ENCODE measurements around the gene TCHH.
"Not testable (repeated sequence)": the region's sequence is repeated elsewhere in the genome, so short reads cannot be mapped to it uniquely, and the experiment has no call there.

The TCHH gene

DNA sequence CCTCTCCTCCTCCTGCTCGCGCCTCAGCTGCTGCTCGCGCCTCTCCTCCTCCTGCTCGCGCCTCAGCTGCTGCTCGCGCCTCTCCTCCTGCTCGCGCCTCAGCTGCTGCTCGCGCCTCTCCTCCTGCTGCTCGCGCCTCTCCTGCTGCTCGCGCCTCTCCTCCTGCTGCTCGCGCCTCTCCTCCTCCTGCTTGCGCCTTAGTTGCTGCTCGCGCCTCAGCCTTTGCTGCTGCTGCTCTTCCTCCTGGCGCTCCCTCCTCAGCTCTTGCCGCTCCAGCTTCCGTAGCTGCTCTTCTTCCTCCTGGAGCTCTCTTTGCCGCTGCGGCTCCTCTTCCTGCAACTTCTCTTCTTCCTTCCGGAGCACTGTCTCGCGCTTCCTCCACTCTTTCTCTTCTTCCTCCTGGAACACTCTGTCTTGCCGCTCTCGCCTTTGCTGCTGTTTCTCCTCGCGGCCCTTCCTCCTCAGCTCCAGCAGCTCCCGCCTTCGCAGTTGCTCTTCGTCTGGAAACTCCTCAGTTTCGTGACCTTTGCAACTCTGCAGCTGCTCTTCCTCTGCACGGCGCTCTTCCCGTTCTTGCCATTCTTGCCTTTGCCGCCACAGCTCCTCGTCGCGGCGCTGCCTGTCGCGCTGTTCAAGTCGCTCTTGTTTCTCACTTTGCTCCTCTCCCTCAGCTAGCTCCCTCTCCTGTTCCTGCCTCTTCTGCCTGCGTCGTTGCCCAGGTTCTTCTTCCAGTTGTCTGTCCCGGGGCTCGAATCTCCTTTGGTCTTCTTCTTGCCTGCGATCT, 3.0 kb downstream of the TCHH start:
- no peak for DNase-seq (ENCODE audit: low read depth in 2 of 2)

GRCh38 chr1:152111515-152111968, 3.7 kb downstream of the TCHH start:
- no peak for DNase-seq (ENCODE audit: low read depth in 2 of 2)

- no peak for DNase-seq (ENCODE audit: low read depth in 2 of 2)
Observed at GRCh38 chr1:152110860-152111514, 4.3 kb downstream of the TCHH start.

DNA sequence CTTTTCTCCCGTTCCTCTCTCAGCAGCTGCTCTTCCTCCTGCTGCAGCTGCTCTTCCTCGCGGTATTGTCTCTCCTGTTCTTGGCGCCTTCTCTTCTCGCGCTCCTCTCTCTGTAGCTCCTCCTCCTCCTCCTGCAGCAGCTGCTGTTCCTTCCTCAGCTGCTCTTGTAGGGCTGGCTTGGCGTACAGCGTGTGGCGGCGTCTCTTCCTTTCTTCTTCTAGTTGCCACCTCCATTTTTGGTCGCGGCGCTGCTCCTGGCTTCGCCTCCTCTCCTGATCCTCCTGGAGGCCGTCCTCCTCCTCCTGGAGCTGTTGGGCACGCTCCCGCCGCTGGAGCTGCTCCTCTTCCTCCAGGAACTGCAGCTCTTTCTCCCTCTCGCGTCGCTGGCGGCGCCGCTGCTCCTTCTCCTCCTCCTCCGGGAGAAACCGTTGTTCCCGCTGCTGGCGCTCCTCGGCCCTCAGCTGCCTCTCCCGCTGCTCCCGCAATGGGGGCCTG, 4.8 kb downstream of the TCHH start:
- no peak for DNase-seq (ENCODE audit: low read depth in 2 of 2)

- no peak for DNase-seq (ENCODE audit: low read depth in 2 of 2)
Observed at GRCh38 chr1:152109998-152110294, 5.3 kb downstream of the TCHH start.

GRCh38 chr1:152109231-152109997, 5.8 kb downstream of the TCHH start:
- no peak for DNase-seq (ENCODE audit: low read depth in 2 of 2)

DNA sequence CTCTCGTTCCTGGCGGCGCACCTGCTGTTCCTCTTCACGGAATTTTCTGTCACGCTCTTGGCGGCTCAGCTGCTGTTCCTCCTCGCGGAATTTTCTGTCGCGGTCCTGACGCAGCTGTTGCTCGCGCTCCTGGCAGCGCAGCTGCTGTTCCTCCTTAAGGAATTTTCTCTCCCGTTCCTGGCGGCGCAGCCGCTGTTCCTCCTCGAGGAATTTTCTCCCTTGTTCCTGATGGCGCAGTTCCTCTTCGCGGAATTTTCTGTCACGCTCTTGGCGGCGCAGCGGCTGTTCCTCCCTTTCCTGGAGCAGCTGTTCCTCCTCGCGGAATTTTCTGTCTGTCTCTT, 6.4 kb downstream of the TCHH start:
- no peak for DNase-seq (ENCODE audit: low read depth in 2 of 2)

- DNase-seq (ENCODE audit: low read depth in 2 of 2): no peak
Observed at GRCh38 chr1:152107984-152108881, 7.0 kb downstream of the TCHH start.

DNA sequence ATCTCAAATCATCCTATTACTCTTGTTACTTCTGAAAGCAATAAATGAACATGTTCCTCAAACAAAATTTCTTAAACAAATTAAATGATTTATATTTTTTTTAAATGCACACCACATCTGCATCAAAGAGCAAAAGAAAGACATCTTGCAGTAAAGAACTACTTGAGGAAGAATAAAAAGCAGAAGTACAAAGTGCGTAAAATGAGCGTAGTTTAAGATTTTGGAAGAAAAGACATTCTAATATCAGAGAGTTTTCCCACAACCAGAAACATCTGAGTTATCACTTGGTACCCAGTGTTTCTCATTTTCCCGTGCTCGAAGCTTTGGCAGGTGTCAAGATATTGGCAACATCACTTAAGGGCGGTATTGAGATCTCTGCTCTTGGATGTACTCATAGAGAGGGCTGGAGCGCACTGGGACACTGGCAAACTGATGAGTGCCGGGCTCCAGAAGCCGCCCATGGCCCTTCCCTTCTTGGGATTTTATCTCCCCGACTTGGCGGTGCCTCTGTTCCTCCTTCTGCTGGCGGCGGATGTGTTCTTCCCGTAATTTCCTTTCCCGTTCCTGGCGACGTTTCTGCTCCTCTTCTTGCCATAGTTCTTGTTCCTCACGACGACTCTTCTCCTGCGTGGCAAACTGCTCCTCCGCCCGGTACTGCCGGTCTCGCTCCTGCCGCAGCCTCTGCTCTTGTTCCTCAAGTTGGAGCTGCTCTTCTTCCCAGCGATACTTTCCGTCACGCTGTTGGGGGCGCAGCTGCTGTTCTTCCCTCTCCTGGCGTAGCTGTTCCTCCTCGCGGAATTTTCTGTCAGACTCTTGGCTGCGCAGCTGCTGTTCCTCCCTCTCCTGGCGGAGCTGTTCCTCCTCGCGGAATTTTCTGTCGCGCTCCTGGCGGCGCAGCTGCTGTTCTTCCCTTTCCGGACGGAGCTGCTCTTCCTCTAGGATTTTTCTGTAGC, 7.9 kb downstream of the TCHH start:
- no peak for DNase-seq (ENCODE audit: low read depth in 2 of 2)

GRCh38 chr1:152104854-152105253, 10.4 kb downstream of the TCHH start:
- DNase-seq (ENCODE audit: low read depth in 2 of 2): no peak

- DNase-seq (ENCODE audit: low read depth in 2 of 2): no peak
Observed at GRCh38 chr1:152096931-152097330, 18.3 kb downstream of the TCHH start.

DNA sequence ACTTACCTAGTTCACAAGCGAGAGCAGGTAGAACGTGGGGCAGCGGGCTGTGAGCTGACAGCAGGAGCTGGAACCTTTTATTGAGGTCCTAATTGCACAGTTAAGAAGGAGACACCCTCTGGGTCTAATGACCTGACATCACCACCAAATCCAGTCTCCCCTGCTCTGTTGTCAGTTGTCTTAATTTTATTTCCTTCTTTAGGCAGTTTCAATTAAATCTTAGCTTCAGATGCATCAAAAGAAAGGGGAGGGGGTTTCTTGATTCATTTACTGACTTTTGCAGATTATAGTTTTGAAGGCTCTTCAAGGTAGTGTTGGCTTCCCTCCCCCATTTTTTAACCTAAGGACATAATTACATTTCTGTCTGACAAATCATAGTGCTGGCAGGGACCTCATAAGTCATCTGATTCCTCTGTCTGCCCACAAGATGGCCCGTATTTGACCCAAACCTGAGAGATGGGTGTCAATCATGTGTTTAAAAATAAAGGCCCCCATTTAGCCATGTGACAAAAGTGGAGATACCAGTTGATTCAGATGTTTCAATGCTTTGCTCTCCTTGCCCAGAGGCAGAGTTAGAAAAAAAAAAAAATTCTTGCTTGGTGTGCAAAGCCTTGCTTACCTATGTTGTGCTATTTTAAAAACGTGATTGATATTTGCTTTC, 26.1 kb downstream of the TCHH start, which contains the start of gene TCHHL1:
Gene TCHHL1 (minus strand): TSS at position 51 of the 661 bp plus-strand sequence. CDS start 921 bp downstream, outside the sequence.
- DNase-seq (ENCODE audit: low read depth in 2 of 2): no peak

- no peak for DNase-seq (ENCODE audit: low read depth in 2 of 2)
Observed at GRCh38 chr1:152086760-152087159, 28.5 kb downstream of the TCHH start.

DNA sequence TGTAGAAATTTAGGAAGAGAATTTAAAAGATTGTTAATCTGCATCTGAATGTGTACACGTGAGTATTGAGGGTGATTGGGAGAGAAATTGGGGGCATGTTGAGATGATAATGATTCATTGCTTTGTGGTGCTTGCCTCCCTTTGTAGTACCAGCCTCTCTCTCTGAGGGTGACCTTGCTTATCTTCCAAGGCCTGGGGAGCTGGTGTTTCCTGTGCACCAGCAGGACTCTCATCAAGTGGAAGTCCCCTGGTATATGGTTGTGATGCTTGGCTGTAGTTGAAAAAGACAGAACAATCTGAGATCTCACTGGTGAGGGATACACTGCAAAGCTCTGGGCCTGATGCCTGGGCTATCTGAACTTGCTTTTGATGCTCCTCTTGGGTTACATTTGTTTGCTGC, 30.4 kb downstream of the TCHH start:
- no peak for DNase-seq (ENCODE audit: low read depth in 2 of 2)

- DNase-seq (ENCODE audit: low read depth in 2 of 2): not testable (repeated sequence)
Observed at GRCh38 chr1:152081026-152081425, 34.2 kb downstream of the TCHH start.

DNA sequence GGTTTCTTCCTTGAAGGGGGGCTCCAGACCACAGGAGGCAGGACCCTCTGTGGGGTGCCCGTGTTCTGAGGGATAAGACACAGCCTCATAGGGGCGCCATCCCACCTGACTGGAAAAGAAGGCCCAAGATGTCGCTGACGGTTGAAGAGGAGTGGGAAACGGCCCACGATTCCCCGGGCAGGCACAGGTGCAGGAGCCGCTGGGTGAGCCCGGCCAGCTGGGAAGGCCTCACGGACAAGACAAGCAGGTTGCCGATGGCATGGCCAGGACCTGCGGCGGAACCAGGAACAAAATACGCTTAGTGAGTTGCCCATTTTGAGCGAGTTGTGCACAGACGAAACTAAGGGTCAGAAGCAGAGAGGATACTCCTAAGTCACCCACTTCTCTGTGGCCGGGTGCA, 34.8 kb downstream of the TCHH start:
- not testable (repeated sequence) for DNase-seq (ENCODE audit: low read depth in 2 of 2)

DNA sequence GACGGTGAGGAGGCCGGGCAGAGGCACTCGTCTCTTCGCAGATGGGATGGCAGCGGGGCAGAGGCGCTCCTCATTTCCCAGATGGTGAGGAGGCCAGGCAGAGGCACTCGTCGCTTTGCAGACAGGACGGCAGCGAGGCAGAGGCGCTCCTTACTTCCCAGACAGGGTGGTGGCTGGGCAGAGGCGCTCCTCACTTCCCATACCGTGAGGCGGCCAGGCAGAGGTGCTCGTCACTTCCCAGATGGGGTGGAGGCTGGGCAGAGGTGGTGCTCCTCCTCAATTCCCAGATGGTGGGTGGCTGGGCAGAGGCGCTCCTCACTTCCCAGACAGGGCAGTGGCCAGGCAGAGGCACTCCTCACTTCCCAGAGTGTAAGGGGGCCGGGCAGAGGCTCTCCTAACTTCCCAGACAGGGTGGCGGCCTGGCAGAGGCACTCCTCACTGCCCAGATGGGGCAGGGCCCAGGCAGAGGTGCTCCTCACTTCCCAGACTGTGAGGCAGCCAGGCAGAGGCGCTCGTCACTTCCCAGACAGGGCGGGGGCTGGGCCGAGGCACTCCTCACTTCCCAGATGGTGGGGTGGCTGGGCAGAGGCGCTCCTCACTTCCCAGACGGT, 36.3 kb downstream of the TCHH start:
- DNase-seq (ENCODE audit: low read depth in 2 of 2): no peak

GRCh38 chr1:152072311-152072710, 42.9 kb downstream of the TCHH start:
- DNase-seq (ENCODE audit: low read depth in 2 of 2): no peak

DNA sequence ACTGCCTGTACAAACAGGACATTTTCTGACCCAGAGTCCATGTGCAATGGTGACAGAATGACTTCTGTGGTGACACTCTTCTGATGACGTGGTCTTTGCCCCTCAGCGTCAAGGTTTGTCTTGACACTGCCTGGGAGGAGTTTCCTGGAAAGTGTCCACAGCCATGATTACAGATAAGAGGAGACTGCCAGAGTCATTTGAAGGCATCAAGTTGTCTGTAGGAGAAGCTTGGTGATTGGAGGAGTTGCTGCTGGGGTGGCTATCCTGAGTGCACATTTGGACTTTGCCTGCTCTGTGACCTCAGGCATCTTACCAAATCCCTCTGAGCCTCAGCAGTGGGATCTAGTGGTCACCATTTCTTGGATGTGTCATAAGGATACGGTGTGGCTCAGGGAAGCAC, 44.1 kb downstream of the TCHH start:
- no peak for DNase-seq (ENCODE audit: low read depth in 2 of 2)
